Activated T-helper 1 cell treated with Interleukin-2 at 50 U/mL for 16 hours (primary cell): Measurements from ENCODE around the gene CARD10.

Experiments used
- DNase-seq: peaks from one replicate; pipeline ENCODE4 v3.0.0-alpha.2; 2020; ENCODE audit warnings: low read depth

The CARD10 gene

GRCh38 chr22:37525746-37526350 is 6.6 kb upstream of the CARD10 start:
- no peak for DNase-seq

GRCh38 chr22:37525073-37525745 is 6.0 kb upstream of the CARD10 start:
- no peak for DNase-seq

GRCh38 chr22:37522482-37522881 is 3.3 kb upstream of the CARD10 start:
- no peak for DNase-seq

- no peak for DNase-seq
Observed at GRCh38 chr22:37521236-37521739, 2.1 kb upstream of the CARD10 start.

GRCh38 chr22:37520776-37521191 is 1.6 kb upstream of the CARD10 start:
- no peak for DNase-seq

GRCh38 chr22:37518509-37519267 is 527 bp downstream of the CARD10 start:
- no peak for DNase-seq

GRCh38 chr22:37517826-37518450 is 1.3 kb downstream of the CARD10 start:
- no peak for DNase-seq

GRCh38 chr22:37516456-37516855 is 2.8 kb downstream of the CARD10 start:
- DNase-seq = no peak

- no peak for DNase-seq
Observed at GRCh38 chr22:37515901-37516300, 3.3 kb downstream of the CARD10 start.

- DNase-seq = no peak
Observed at GRCh38 chr22:37514526-37515051, 4.6 kb downstream of the CARD10 start.

GRCh38 chr22:37511395-37512104 is 7.7 kb downstream of the CARD10 start:
- DNase-seq = no peak

GRCh38 chr22:37510091-37510490 is 9.1 kb downstream of the CARD10 start:
- DNase-seq = no peak

GRCh38 chr22:37509059-37509860 is 10.0 kb downstream of the CARD10 start:
- no peak for DNase-seq

GRCh38 chr22:37508431-37508992 is 10.7 kb downstream of the CARD10 start:
- DNase-seq = no peak

- no peak for DNase-seq
Observed at GRCh38 chr22:37507731-37508130, 11.5 kb downstream of the CARD10 start.

- no peak for DNase-seq
Observed at GRCh38 chr22:37505989-37506388, 13.2 kb downstream of the CARD10 start.

GRCh38 chr22:37505565-37505964 is 13.7 kb downstream of the CARD10 start:
- DNase-seq = no peak

- no peak for DNase-seq
Observed at GRCh38 chr22:37504964-37505363, 14.3 kb downstream of the CARD10 start.

GRCh38 chr22:37503850-37504249 is 15.4 kb downstream of the CARD10 start:
- no peak for DNase-seq

- DNase-seq = no peak
Observed at GRCh38 chr22:37503183-37503683, 16.0 kb downstream of the CARD10 start.
